HCT116 (cell line): ENCODE data around the gene CAPN15. TPM values are rescaled to one million over a fixed set of nuclear protein-coding genes. Genes with fewer than 3 reads are reported as not detected.

Source experiments
- ATAC-seq: fragments of 200-7000 bp; cut with Tn5 transposase; 2 replicates; pipeline ENCODE4 v1.9.1; 2020; ENCODE audit warnings: mild to moderate bottlenecking, moderate library complexity
- BruUV-seq: library from RNA; stranded (reverse); fragments of 400-500 nt; replicated peaks from 2 replicates; lab custom pipeline; 2021; lab: Mats Ljungman, UMichigan
- CTCF ChIA-PET: fragments of 300-600 bp; sonication (Branson Sonifier 250); formaldehyde crosslinking; loops from one replicate; lab custom pipeline; 2021; ENCODE audit warnings: antibody characterized with exemption; lab: Charles Lee
- POLR2A ChIA-PET: fragments of 300-600, 350-600 bp; sonication (Branson Sonifier 250); formaldehyde crosslinking; loops from one replicate; lab custom pipeline; 2021; ENCODE audit warnings: antibody characterized with exemption; lab: Charles Lee
- RAD21 ChIA-PET, 2 experiments: fragments of 300-600 bp; sonication (Branson Sonifier 250); formaldehyde crosslinking; loops; one replicate each; lab custom pipeline; 2023; ENCODE audit warnings: low total read pairs in 2 of 2; ENCODE audit not compliant: uncharacterized antibody in 2 of 2, unreplicated experiment in 2 of 2, low non-redundant PET in 1 of 2; lab: Charles Lee
- DNase-seq: peaks from one replicate; pipeline ENCODE4 v3.0.0-alpha.2; 2010; ENCODE audit warnings: low read depth, low spot score
- H2AFZ ChIP-seq: fragments of 200-600 bp; shearing (Covaris generic), sonication (generic); 2 replicates; pipeline ENCODE4 v1.6.1; 2017; ENCODE audit warnings: low read depth, mixed run types, mixed read lengths, antibody characterized with exemption, low read length; ENCODE audit not compliant: poor library complexity, severe bottlenecking
- H3K27ac ChIP-seq: 2 replicates; pipeline ENCODE4 v1.5.1; 2012; ENCODE audit warnings: low read depth, low read length
- H3K27me3 ChIP-seq: fragments of 200-600 bp; sonication (generic); 2 replicates; pipeline ENCODE4 v1.6.1; 2016; ENCODE audit warnings: mixed run types, low read length, mixed read lengths; ENCODE audit not compliant: insufficient read depth
- H3K36me3 ChIP-seq, 2 experiments: fragments of 200-500 bp in 1 of 2; fragments of 200-600 bp in 1 of 2; sonication (Bioruptor generic) in 1 of 2; sonication (generic) in 1 of 2; 2 replicates each; pipeline versions ENCODE4 v1.5.1 to v1.6.1; 2014 to 2016; ENCODE audit warnings: low read length in 2 of 2, inconsistent platforms in 1 of 2, mixed read lengths in 1 of 2, mixed run types in 1 of 2; ENCODE audit not compliant: insufficient read depth in 2 of 2, control insufficient read depth in 1 of 2
- H3K4me1 ChIP-seq, 2 experiments: fragments of 200-600 bp in 1 of 2; sonication (generic) in 1 of 2; 2 replicates each; pipeline versions ENCODE4 v1.5.1 to v1.6.1; 2012 to 2017; ENCODE audit warnings: low read length in 2 of 2, inconsistent platforms in 1 of 2, mild to moderate bottlenecking in 1 of 2, mixed read lengths in 1 of 2, mixed run types in 1 of 2, moderate library complexity in 1 of 2; ENCODE audit not compliant: insufficient read depth in 2 of 2, control insufficient read depth in 1 of 2
- H3K4me2 ChIP-seq: fragments of 200-600 bp; sonication (generic); 2 replicates; pipeline ENCODE4 v1.6.1; 2017; ENCODE audit warnings: mixed run types, low read length, mixed read lengths
- H3K4me3 ChIP-seq, 2 experiments: fragments of 200-600 bp in 1 of 2; sonication (generic) in 1 of 2; replicated peaks in 1 of 2; 2 replicates each; pipeline ENCODE4 v1.5.1; 2011 to 2016; ENCODE audit warnings: low read length in 2 of 2, control low read depth in 1 of 2, low read depth in 1 of 2, mild to moderate bottlenecking in 1 of 2, mixed read lengths in 1 of 2, mixed run types in 1 of 2
- H3K79me2 ChIP-seq: fragments of 200-600 bp; sonication (generic); 2 replicates; pipeline ENCODE4 v1.6.1; 2017; ENCODE audit warnings: mild to moderate bottlenecking, mixed run types, low read length, moderate library complexity, mixed read lengths; ENCODE audit not compliant: insufficient read depth
- H3K9ac ChIP-seq: fragments of 200-600 bp; sonication (generic); 2 replicates; pipeline ENCODE4 v1.6.1; 2016; ENCODE audit warnings: low read length, mixed read lengths
- H3K9me2 ChIP-seq: fragments of 200-600 bp; sonication (generic), shearing (Covaris generic); 2 replicates; pipeline ENCODE4 v1.6.1; 2017; ENCODE audit warnings: mixed run types, mild to moderate bottlenecking, moderate library complexity; ENCODE audit not compliant: insufficient read depth
- H3K9me3 ChIP-seq, 2 experiments: fragments of 200-500 bp in 1 of 2; fragments of 200-600 bp in 1 of 2; sonication (Bioruptor generic) in 1 of 2; sonication (generic) in 1 of 2; 2 replicates each; pipeline ENCODE4 v1.6.1; 2014 to 2017; ENCODE audit warnings: low read length in 2 of 2, mixed read lengths in 2 of 2, inconsistent platforms in 1 of 2, low read depth in 1 of 2, mild to moderate bottlenecking in 1 of 2, mixed run types in 1 of 2, moderate library complexity in 1 of 2; ENCODE audit not compliant: control insufficient read depth in 1 of 2, insufficient read depth in 1 of 2
- H4K20me1 ChIP-seq: fragments of 200-600 bp; sonication (generic), shearing (Covaris generic); 2 replicates; pipeline ENCODE4 v1.6.1; 2017; ENCODE audit warnings: mixed run types, mild to moderate bottlenecking, moderate library complexity; ENCODE audit not compliant: insufficient read depth
- ATF3 ChIP-seq: IDR thresholded peaks from 2 replicates; pipeline ENCODE4 v1.6.1; 2012
- CBX3 ChIP-seq: IDR thresholded peaks from 2 replicates; pipeline ENCODE4 v1.6.1; 2012; ENCODE audit warnings: low read depth
- CEBPB ChIP-seq: IDR thresholded peaks from 2 replicates; pipeline ENCODE4 v1.6.1; 2012; ENCODE audit warnings: low read depth
- EGR1 ChIP-seq: IDR thresholded peaks from 2 replicates; pipeline ENCODE4 v1.6.1; 2012; ENCODE audit warnings: low read depth
- JUND ChIP-seq: IDR thresholded peaks from 2 replicates; pipeline ENCODE4 v1.6.1; 2012
- MAX ChIP-seq: IDR thresholded peaks from 2 replicates; pipeline ENCODE4 v1.6.1; 2012
- RAD21 ChIP-seq: IDR thresholded peaks from 2 replicates; pipeline ENCODE4 v1.6.1; 2012; ENCODE audit warnings: low read depth, mild to moderate bottlenecking
- TCF7L2 ChIP-seq: IDR thresholded peaks from 2 replicates; pipeline ENCODE4 v1.7.0; 2011; ENCODE audit warnings: borderline replicate concordance, inconsistent platforms; ENCODE audit not compliant: insufficient read depth, insufficient read length; ENCODE audit errors: extremely low read depth
- YY1 ChIP-seq: IDR thresholded peaks from 2 replicates; pipeline ENCODE4 v1.6.1; 2011; ENCODE audit warnings: low read length, low read depth, moderate library complexity, mild to moderate bottlenecking; ENCODE audit not compliant: insufficient replicate concordance; ENCODE audit errors: extremely low read depth
- ZBTB33 ChIP-seq: IDR thresholded peaks from 2 replicates; pipeline ENCODE4 v1.6.1; 2011; ENCODE audit warnings: mild to moderate bottlenecking, low read length, moderate library complexity; ENCODE audit not compliant: insufficient replicate concordance; ENCODE audit errors: extremely low read depth
- ZFX ChIP-seq: fragments of 450-650 bp; IDR thresholded peaks from 2 replicates; pipeline ENCODE4 v1.6.1; 2017
- ZNF274 ChIP-seq: fragments of 200-500 bp; sonication (Bioruptor generic); IDR thresholded peaks from 2 replicates; pipeline ENCODE4 v1.6.1; 2014; ENCODE audit warnings: mild to moderate bottlenecking, low read depth, low read length, inconsistent platforms
- intact Hi-C: fragments of 100-400 bp; cut with micrococcal nuclease; formaldehyde crosslinking; loops from 2 replicates; pipeline ENCODE4 v1.10.0; 2022
- total RNA-seq: library from RNA; stranded (reverse); gene quantifications from one replicate; pipeline ENCODE4 v1.2.1, GENCODE V29; 2021; ENCODE audit not compliant: unreplicated experiment

CAPN15 gene
- total RNA-seq, 1 experiment from 2014 or later: 39.0 TPM

GRCh38 chr16:490768-491167 is 36.7 kb upstream of the CAPN15 start:
- Histone ChIP-seq H3K4me1 (no peaks in the 10 kb centered on the region), H3K27me3 (no peaks in the 10 kb centered on the region), H3K9ac (no peak overlapping the region), H3K27ac (no peak overlapping the region), H3K36me3 (no peaks in the 10 kb centered on the region; a peak in 1 of 4 replicates), H4K20me1 (no peaks in the 10 kb centered on the region), H2AFZ (no peak overlapping the region), H3K79me2 (no peaks in the 10 kb centered on the region), H3K9me2 (no peaks in the 10 kb centered on the region), H3K4me2 (no peak overlapping the region), H3K4me3 (no peak overlapping the region), H3K9me3 (no peaks in the 10 kb centered on the region)
- POLR2A ChIA-PET: no interaction called here
- TF ChIP-seq CEBPB (no peak), EGR1 (no peak), ATF3 (no peak), JUND (no peak), TCF7L2 (no peak), MAX (no peak), CBX3 (no peak), YY1 (no peak), ZNF274 (no peak), ZFX (no peak), ZBTB33 (no peak), RAD21 (no peak)
- DNase-seq (no peak), ATAC-seq (no peak)
- no TSS peak for BruUV-seq
- RAD21 ChIA-PET: no interaction called here
- CTCF ChIA-PET: no interaction called here
- intact Hi-C loops: loop anchor here (10.0 kb wide), 1 partner anchor 96 kb away; the partner anchor contains the start of gene NME4
